Heart right ventricle (tissue), 16 donors: ENCODE data around the gene CT47C1. TPM values are rescaled to one million over a fixed set of nuclear protein-coding genes. Genes with fewer than 3 reads are reported as not detected.

Experiments used
- ATAC-seq, 8 donors: fragments of 200-7000 bp; cut with Tn5 transposase; one replicate each; pipeline ENCODE4 v1.9.1; 2020; ENCODE audit warnings: mild to moderate bottlenecking in 8 of 8, moderate library complexity in 8 of 8, moderate number of reproducible peaks in 1 of 8
- DNase-seq, 2 donors: peaks; one replicate each; pipeline ENCODE4 v3.0.0-alpha.2; 2020
- H3K27ac ChIP-seq, 10 donors: fragments of 200-600 bp; sonication (generic) in 2 of 10; one replicate each; pipeline versions ENCODE4 v1.5.0 to v1.8.0; 2020 to 2022; ENCODE audit warnings: mild to moderate bottlenecking in 3 of 10
- H3K27me3 ChIP-seq, 7 donors: fragments of 200-600 bp; one replicate each; pipeline ENCODE4 v1.8.0; 2021 to 2022; ENCODE audit warnings: mild to moderate bottlenecking in 2 of 7
- H3K36me3 ChIP-seq, 9 donors: fragments of 200-600 bp; sonication (generic) in 1 of 9; one replicate each; pipeline versions ENCODE4 v1.5.0 to v1.8.0; 2020 to 2022; ENCODE audit warnings: mild to moderate bottlenecking in 2 of 9
- H3K4me1 ChIP-seq, 9 donors: fragments of 200-600 bp; sonication (generic) in 1 of 9; one replicate each; pipeline versions ENCODE4 v1.5.0 to v1.8.0; 2020 to 2022; ENCODE audit warnings: mild to moderate bottlenecking in 4 of 9
- H3K4me3 ChIP-seq, 10 donors: fragments of 200-600 bp; sonication (generic) in 2 of 10; one replicate each; pipeline versions ENCODE4 v1.5.0 to v1.8.0; 2020 to 2022; ENCODE audit warnings: mild to moderate bottlenecking in 7 of 10, moderate library complexity in 2 of 10
- H3K9me3 ChIP-seq, 11 donors: fragments of 200-600 bp in 10 of 11; sonication (generic) in 2 of 11; one replicate each; pipeline versions ENCODE4 v1.5.0 to v1.8.0; 2013 to 2022; ENCODE audit warnings: mild to moderate bottlenecking in 2 of 11, control low read depth in 1 of 11, moderate library complexity in 1 of 11
- CTCF ChIP-seq, 9 donors: fragments of 200-600 bp; sonication (generic) in 2 of 9; IDR thresholded peaks; one replicate each; pipeline versions ENCODE4 v1.5.0 to v1.8.0; 2021 to 2022; ENCODE audit warnings: antibody characterized with exemption in 9 of 9, mild to moderate bottlenecking in 5 of 9, moderate library complexity in 1 of 9
- WGBS, 2 donors: extraction: QIAGEN DNeasy Blood & Tissue Kit; methylation state at CpG; one replicate each; pipeline ENCODE4 v1.1.7; 2013; ENCODE audit warnings: inconsistent platforms in 1 of 2; 5-methylcytosine and 5-hydroxymethylcytosine counted together
- intact Hi-C, 10 donors: fragments of 100-400 bp; cut with DNase I; formaldehyde crosslinking; loops; one replicate each; pipeline versions ENCODE4 v1.11.1 to v1.14.2; 2022
- polyA plus RNA-seq, 2 donors: library from polyadenylated mRNA; stranded (reverse); fragments of 200-250 nt; gene quantifications; one replicate each; pipeline ENCODE4 v1.2.3, GENCODE V29; 2013
- total RNA-seq, 10 donors: library from RNA; stranded (reverse); fragmentation: NEBNext Ultra II Directional in 3 of 10; extraction: Animal tissue kit (Norgen Biotek cat#: 25700) in 3 of 10; gene quantifications; one replicate each; pipeline versions ENCODE4 v1.2.1 to v1.2.4, GENCODE V29; 2021 to 2023
- donor health status: Arrhythmogenic right ventricular cardiomyopathy.
- donor health status: ischemic (EF 13 %, LVEDD 7.1; RV severe dilation, severe dysfunction).
- donor health status: healthy with polysubstance abuse.
- donor health status: DM: no; HTN: yes; CAD: no.
- donor health status: DM: no; HTN: no; CAD: no.
- donor health status: ischemic (EF 25% LVEDD 6.9; RV normal size, moderate dysfunction).
- donor health status: ischemic (EF 25% LVEDD 5.7; RV mildly dilated, moderate dysfunction).
- donor health status: healthy.
- donor health status: DM: yes; HTN: yes; CAD: no.
- donor health status: Ischemic cardiomyopathy.
- donor health status: ischemic (EF 35%, LVEDD 5.7; RV mildly dilated, moderate dysfunction).
- donor health status: nonischemic (EF 11% LVEDD 7.7; RV severe dilation, severe dysfunction).
- donor health status: DM: yes; HTN: yes; CAD: no.
- donor health status: PGD.
- donor health status: ischemic (EF 29% LVEDD 5.4; RV normal size, mild dysfunction).
- donor health status: nonischemic (EF 23%, LVEDD 6.1; RV moderate dilation, normal function).

CT47C1 gene
- total and polyA plus RNA-seq, 12 donors = not detected

- H3K27me3 ChIP-seq = peaks cover 0 to 21% (median 0%) of the 10 kb centered on the region in 7 donors
- no peaks in the 10 kb centered on the region for H3K36me3 ChIP-seq
- H3K4me3 ChIP-seq = no peak overlapping the region
- H3K27ac ChIP-seq = no peak overlapping the region
- no peaks in the 10 kb centered on the region for H3K9me3 ChIP-seq
- WGBS, 2 donors = 41 to 47% methylated on average over 6 of the region's 6 CpGs
- H3K4me1 ChIP-seq = peaks cover 0 to 12% (median 0%) of the 10 kb centered on the region in 9 donors
- ATAC-seq (no peak), DNase-seq (no peak)
- no peak for TF ChIP-seq CTCF (IDR thresholded peaks at IDR 0.05)
- intact Hi-C loops = loop anchor here in 2 of 10 donors (10.0 kb wide), 1 partner anchor 58 kb away; no protein-coding TSS in a partner anchor
Observed at GRCh38 chrX:119062750-119063374, 9.9 kb upstream of the CT47C1 start.

- Histone ChIP-seq H3K4me1 (peaks cover 0 to 12% (median 0%) of the 10 kb centered on the region in 9 donors), H3K9me3 (no peaks in the 10 kb centered on the region), H3K4me3 (no peak overlapping the region), H3K27me3 (peaks cover 0 to 25% (median 0%) of the 10 kb centered on the region in 7 donors), H3K36me3 (no peaks in the 10 kb centered on the region), H3K27ac (no peak overlapping the region)
- TF ChIP-seq CTCF (IDR thresholded peaks at IDR 0.05) = no peak
- 95 to 98% methylated on average over 7 of the region's 7 CpGs for WGBS, 2 donors
- intact Hi-C loops = loop anchor here in 2 of 10 donors (10.0 kb wide), 1 partner anchor 59 kb away; no protein-coding TSS in a partner anchor
- DNase-seq = no peak
- no peak for ATAC-seq
Observed at GRCh38 chrX:119063428-119063827, 9.4 kb upstream of the CT47C1 start.

GRCh38 chrX:119067023-119067739 lies 5.6 kb upstream of the CT47C1 start:
- 2 to 4% methylated on average over 7 of the region's 7 CpGs for WGBS, 2 donors
- intact Hi-C loops = loop anchor here in 9 of 10 donors (1.0 to 10.0 kb wide), 8 partner anchors 60 to 220 kb away; no protein-coding TSS in a partner anchor
- DNase-seq = peak; percentile 45 to 46

More at GRCh38 chrX:119067023-119067739, 5.6 kb upstream of the CT47C1 start:
- Histone ChIP-seq H3K27me3 (peaks cover 0 to 34% (median 0%) of the 10 kb centered on the region in 7 donors), H3K9me3 (no peaks in the 10 kb centered on the region), H3K4me1 (peaks cover 0 to 9% (median 0%) of the 10 kb centered on the region in 9 donors), H3K27ac (no peak overlapping the region), H3K36me3 (no peaks in the 10 kb centered on the region), H3K4me3 (no peak overlapping the region)
- TF ChIP-seq CTCF (IDR thresholded peaks at IDR 0.05) = peak; percentile 22 to 72 (median 65)
- ATAC-seq = peak in 6 of 8 donors; percentile 34 to 81 (median 72)
